K562 (cell line): ENCODE data around the gene HPN. TPM values are rescaled to one million over a fixed set of nuclear protein-coding genes. Genes with fewer than 3 reads are reported as not detected.
A peak's percentile ranks its signal among the peaks of the same experiment; 100 is the strongest.

Experiments used
- ATAC-seq: fragments of 200-7000 bp; cut with Tn5 transposase; 3 replicates; pipeline ENCODE4 v1.9.1; 2020; ENCODE audit warnings: moderate library complexity
- BruUV-seq: library from RNA; stranded (reverse); fragments of 400-500 nt; replicated peaks from 2 replicates; lab custom pipeline; 2021; lab: Mats Ljungman, UMichigan
- CTCF ChIA-PET: fragments of 300-600 bp; formaldehyde crosslinking; extraction: SDS; loops from one replicate; lab custom pipeline; 2021; ENCODE audit warnings: low intra/inter-chr PET ratio; lab: Yijun Ruan, JAX
- POLR2A ChIA-PET: fragments of 300-600, 350-650 bp; sonication (Branson Sonifier 250); formaldehyde crosslinking; extraction: SDS; loops from one replicate; lab custom pipeline; 2021; ENCODE audit warnings: antibody characterized with exemption, inconsistent platforms; lab: Yijun Ruan, JAX
- DNase-seq, 4 experiments: peaks; one replicate each; pipeline versions ENCODE4 v3.0.0 to v3.0.0-alpha.2; 2011 to 2018; ENCODE audit warnings: low spot score in 3 of 4, mixed read lengths in 3 of 4; ENCODE audit errors: extremely low read depth in 1 of 4
- FAIRE-seq: peaks from 2 replicates; lab custom pipeline; 2011; peaks lifted over from hg19 to GRCh38; lab: Jason Lieb, UNC
- H2AFZ ChIP-seq: 2 replicates; pipeline ENCODE4 v1.6.0; 2011; ENCODE audit warnings: low read depth, low read length, control low read depth, inconsistent platforms
- H3K27ac ChIP-seq: fragments of 200-600 bp; 3 replicates; pipeline ENCODE4 v1.8.0; 2011; ENCODE audit warnings: low read depth, mild to moderate bottlenecking, control low read depth, inconsistent platforms, low read length, moderate library complexity, mixed read lengths; ENCODE audit errors: extremely low read depth
- H3K27me3 ChIP-seq, 2 experiments: fragments of 300-600 bp in 1 of 2; 2 replicates in 1 of 2; 3 replicates in 1 of 2; pipeline versions ENCODE4 v1.6.0 to v1.8.0; 2011; ENCODE audit warnings: inconsistent platforms in 2 of 2, low read length in 2 of 2, mild to moderate bottlenecking in 1 of 2, mixed read lengths in 1 of 2, moderate library complexity in 1 of 2; ENCODE audit not compliant: control insufficient read depth in 2 of 2, insufficient read depth in 2 of 2
- H3K36me3 ChIP-seq: fragments of 300-600 bp; 3 replicates; pipeline ENCODE4 v1.8.0; 2011; ENCODE audit warnings: mild to moderate bottlenecking, low read length, inconsistent platforms; ENCODE audit not compliant: control insufficient read depth, insufficient read depth
- H3K4me1 ChIP-seq, 2 experiments: fragments of 200-600 bp in 1 of 2; replicated peaks in 1 of 2; 2 replicates in 1 of 2; 3 replicates in 1 of 2; pipeline versions ENCODE4 v1.5.1 to v1.8.0; 2011; ENCODE audit warnings: inconsistent platforms in 2 of 2, low read length in 2 of 2, mild to moderate bottlenecking in 1 of 2, mixed read lengths in 1 of 2, moderate library complexity in 1 of 2; ENCODE audit not compliant: control insufficient read depth in 2 of 2, insufficient read depth in 2 of 2
- H3K4me2 ChIP-seq: 2 replicates; pipeline ENCODE4 v1.6.1; 2011; ENCODE audit warnings: low read length, control low read depth, inconsistent platforms, mixed read lengths; ENCODE audit not compliant: insufficient read depth
- H3K4me3 ChIP-seq: fragments of 200-600 bp; sonication (generic), shearing (Covaris generic); 2 replicates; pipeline ENCODE4 v1.5.1; 2016; ENCODE audit warnings: control low read depth, inconsistent platforms
- H3K79me2 ChIP-seq: fragments of 200-600 bp; 3 replicates; pipeline ENCODE4 v1.8.0; 2011; ENCODE audit warnings: low read length, inconsistent platforms; ENCODE audit not compliant: control insufficient read depth, insufficient read depth
- H3K9ac ChIP-seq, 2 experiments: 2 replicates each; pipeline versions ENCODE4 v1.6.0 to v1.6.1; 2011; ENCODE audit warnings: low read depth in 2 of 2, low read length in 2 of 2, control low read depth in 1 of 2, inconsistent platforms in 1 of 2, mild to moderate bottlenecking in 1 of 2, mixed read lengths in 1 of 2; ENCODE audit not compliant: insufficient read depth in 1 of 2
- H3K9me1 ChIP-seq: one replicate; pipeline ENCODE4 v1.6.0; 2011; ENCODE audit warnings: inconsistent platforms, mild to moderate bottlenecking, low read length, moderate library complexity; ENCODE audit not compliant: control insufficient read depth, insufficient read depth
- H3K9me3 ChIP-seq: replicated peaks from 2 replicates; pipeline ENCODE4 v1.5.1; 2011; ENCODE audit warnings: low read depth, low read length, inconsistent platforms; ENCODE audit not compliant: control insufficient read depth, insufficient read depth
- H4K20me1 ChIP-seq: replicated peaks from 2 replicates; pipeline ENCODE4 v1.6.1; 2011; ENCODE audit warnings: low read length, inconsistent platforms, mixed read lengths; ENCODE audit not compliant: control insufficient read depth, insufficient read depth
- BHLHE40 ChIP-seq: IDR thresholded peaks from 2 replicates; pipeline ENCODE4 v1.6.1; 2011; ENCODE audit warnings: low read length, improper control_type of control experiment
- BRCA1 ChIP-seq, 2 experiments: fragments of 450-650 bp in 1 of 2; sonication (generic) in 1 of 2; formaldehyde crosslinking in 1 of 2; IDR thresholded peaks; 2 replicates each; pipeline versions ENCODE4 v1.5.0 to v1.6.1; 2017 to 2020; ENCODE audit warnings: mild to moderate bottlenecking in 1 of 2, missing genetic modification reagents in 1 of 2
- CSDE1 ChIP-seq, 2 experiments: fragments of 450-650 bp; IDR thresholded peaks; 2 replicates each; pipeline ENCODE4 v1.6.1; 2016; ENCODE audit warnings: mild to moderate bottlenecking in 1 of 2
- HCFC1 ChIP-seq: IDR thresholded peaks from 2 replicates; pipeline ENCODE4 v1.6.1; 2012; ENCODE audit warnings: low read depth, low read length, improper control_type of control experiment
- MGA ChIP-seq: fragments of 450-650 bp; IDR thresholded peaks from 2 replicates; pipeline ENCODE4 v1.6.1; 2016; ENCODE audit warnings: mild to moderate bottlenecking, moderate library complexity
- POLR3A ChIP-seq: IDR thresholded peaks from 2 replicates; pipeline ENCODE4 v1.6.1; 2011; ENCODE audit warnings: borderline replicate concordance, mild to moderate bottlenecking, moderate library complexity; ENCODE audit not compliant: insufficient read length, insufficient read depth; ENCODE audit errors: extremely low read depth
- RB1 ChIP-seq: fragments of 450-650 bp; IDR thresholded peaks from 2 replicates; pipeline ENCODE4 v1.6.1; 2017; ENCODE audit warnings: low read depth, mild to moderate bottlenecking
- SMARCE1 ChIP-seq: fragments of 450-650 bp; IDR thresholded peaks from 2 replicates; pipeline ENCODE4 v1.7.1; 2016; ENCODE audit warnings: mild to moderate bottlenecking
- TRIM24 ChIP-seq, 2 experiments: fragments of 450-650 bp; IDR thresholded peaks; 2 replicates each; pipeline ENCODE4 v1.6.1; 2016
- ZNF133 ChIP-seq: fragments of 250-450 bp; sonication (Bioruptor Pico); IDR thresholded peaks from 2 replicates; pipeline ENCODE4 v1.4.0; 2020; ENCODE audit warnings: mild to moderate bottlenecking
- WGBS: fragments of 100-300 bp; shearing (Covaris generic); methylation state at CpG from one replicate; pipeline ENCODE4 v1.1.6; 2016; ENCODE audit warnings: low coverage, mixed read lengths; ENCODE audit not compliant: insufficient coverage; ENCODE audit errors: missing lambda C conversion rate; 5-methylcytosine and 5-hydroxymethylcytosine counted together
- in situ Hi-C: fragments of 300-500 bp; cut with MboI; formaldehyde crosslinking; loops from 4 replicates; pipeline ENCODE4 v1.15.0; 2018; ENCODE audit warnings: inconsistent platforms, mixed read lengths
- intact Hi-C: fragments of 100-400 bp; cut with micrococcal nuclease; formaldehyde crosslinking; loops from 2 replicates; pipeline ENCODE4 v1.14.2; 2022
- polyA plus RNA-seq, 8 experiments: library from polyadenylated mRNA; depleted of rRNA in 4 of 8; stranded (reverse) in 5 of 8; unstranded in 3 of 8; fragments of >200 nt; fragmentation: Nextera tagmentation in 2 of 8; fragmentation: Illumina TruSeq in 1 of 8; extraction: Ambion mirVana in 2 of 8; extraction: Trizol in 1 of 8; gene quantifications; 2 replicates each; pipeline versions ENCODE4 v1.2.1 to v1.2.3, GENCODE V29; 2011 to 2014; ENCODE audit warnings: inconsistent platforms in 1 of 8, missing spikeins in 1 of 8
- total RNA-seq, 7 experiments: library from RNA; depleted of rRNA in 6 of 7; stranded (reverse); fragments of >200 nt in 6 of 7; fragmentation: Illumina TruSeq in 2 of 7; extraction: Trizol in 2 of 7; gene quantifications; 2 replicates each; pipeline versions ENCODE4 v1.2.1 to v1.2.3, GENCODE V29; 2011 to 2021; ENCODE audit warnings: low replicate concordance in 1 of 7
- TF ChIP-seq, protein P1 (sequence below): fragments of 250-450 bp; sonication (Bioruptor Pico); IDR thresholded peaks from 2 replicates; pipeline ENCODE4 v1.8.0; 2021; ENCODE audit warnings: moderate library complexity, mild to moderate bottlenecking, inconsistent platforms

HPN gene
- total and polyA plus RNA-seq, 9 of the 15 experiments (the other 6 are each of a cell fraction or from before 2014, with no cell fraction given), result 0.10 to 0.20 TPM; not detected in 7

DNA sequence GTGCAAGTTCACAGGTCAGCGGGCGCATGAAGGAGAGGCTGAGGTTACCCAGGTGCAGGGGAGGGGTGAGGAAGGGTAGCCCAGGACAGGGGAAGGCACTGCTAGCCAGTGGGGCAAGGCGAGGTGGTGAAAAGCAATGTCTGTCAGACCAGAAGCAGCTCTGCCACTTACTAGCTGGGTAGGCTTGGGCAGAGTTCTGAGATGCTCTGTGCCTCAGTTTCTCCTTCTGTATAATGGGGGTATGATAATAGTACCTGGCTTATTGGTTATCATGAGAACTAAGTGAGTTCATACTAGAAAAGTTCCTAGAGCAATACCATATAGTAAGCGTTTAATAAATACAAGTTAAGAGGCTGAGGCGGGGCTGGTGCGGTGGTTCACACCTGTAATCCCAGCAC is 25.6 kb upstream of the HPN start:
- Histone ChIP-seq H3K9ac (no peak overlapping the region; a peak in 1 of 4 replicates), H3K4me1 (peaks cover 0 to 22% of the 10 kb centered on the region in 2 experiments; a peak in 2 of 5 replicates), H3K27me3 (no peaks in the 10 kb centered on the region), H3K27ac (no peak overlapping the region), H3K9me1 (peaks cover 4% of the 10 kb centered on the region), H3K4me3 (no peak overlapping the region), H3K36me3 (peaks cover 93% of the 10 kb centered on the region), H3K4me2 (no peak overlapping the region), H3K9me3 (no peaks in the 10 kb centered on the region), H4K20me1 (no peaks in the 10 kb centered on the region), H2AFZ (no peak overlapping the region), H3K79me2 (no peaks in the 10 kb centered on the region)
- ChIA-PET CTCF (no interaction called here), POLR2A (interaction anchor here (0.6 to 3.9 kb wide), 2 partner anchors 10 to 11 kb away, joined by 4 to 18 read pairs; no protein-coding TSS in a partner anchor)
- BruUV-seq, result no TSS peak
- no peak for FAIRE-seq
- no peak for DNase-seq
- no peak for ATAC-seq
- in situ Hi-C loops (no loop called here), intact Hi-C loops (no loop called here)
- WGBS, result 89% methylated on average over 6 of the region's 6 CpGs
- no peak for TF ChIP-seq POLR3A
- TF ChIP-seq, protein P1, sequence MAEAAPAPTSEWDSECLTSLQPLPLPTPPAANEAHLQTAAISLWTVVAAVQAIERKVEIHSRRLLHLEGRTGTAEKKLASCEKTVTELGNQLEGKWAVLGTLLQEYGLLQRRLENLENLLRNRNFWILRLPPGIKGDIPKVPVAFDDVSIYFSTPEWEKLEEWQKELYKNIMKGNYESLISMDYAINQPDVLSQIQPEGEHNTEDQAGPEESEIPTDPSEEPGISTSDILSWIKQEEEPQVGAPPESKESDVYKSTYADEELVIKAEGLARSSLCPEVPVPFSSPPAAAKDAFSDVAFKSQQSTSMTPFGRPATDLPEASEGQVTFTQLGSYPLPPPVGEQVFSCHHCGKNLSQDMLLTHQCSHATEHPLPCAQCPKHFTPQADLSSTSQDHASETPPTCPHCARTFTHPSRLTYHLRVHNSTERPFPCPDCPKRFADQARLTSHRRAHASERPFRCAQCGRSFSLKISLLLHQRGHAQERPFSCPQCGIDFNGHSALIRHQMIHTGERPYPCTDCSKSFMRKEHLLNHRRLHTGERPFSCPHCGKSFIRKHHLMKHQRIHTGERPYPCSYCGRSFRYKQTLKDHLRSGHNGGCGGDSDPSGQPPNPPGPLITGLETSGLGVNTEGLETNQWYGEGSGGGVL (CRISPR knock-in tag), result no peak
- no peak for TF ChIP-seq TRIM24 (IDR thresholded peaks at IDR 0.05)
- no peak for TF ChIP-seq RB1
- no peak for TF ChIP-seq HCFC1
- no peak for TF ChIP-seq ZNF133 (CRISPR knock-in tag)
- TF ChIP-seq SMARCE1, result no peak
- TF ChIP-seq BRCA1 (IDR thresholded peaks at IDR 0.05), result no peak
- 0 out of 2 replicates have a peak, but pooled peaks have one; percentile 10 for TF ChIP-seq BRCA1 (CRISPR knock-in tag; IDR thresholded peaks at IDR 0.05)
- no peak for TF ChIP-seq MGA
- no peak for TF ChIP-seq BHLHE40
- no peak for TF ChIP-seq CSDE1 (IDR thresholded peaks at IDR 0.05)
